ENCODE measurements around the gene TMEM165.
A peak's percentile ranks its signal among the peaks of the same experiment; 100 is the strongest.

Gene TMEM165

GRCh38 chr4:55407119-55407518 lies 11.4 kb downstream of the TMEM165 start:
- H3K27ac Mint-ChIP-seq, result peak overlapping the region; percentile 71
- no peak overlapping the region for H3K4me3 Mint-ChIP-seq

DNA sequence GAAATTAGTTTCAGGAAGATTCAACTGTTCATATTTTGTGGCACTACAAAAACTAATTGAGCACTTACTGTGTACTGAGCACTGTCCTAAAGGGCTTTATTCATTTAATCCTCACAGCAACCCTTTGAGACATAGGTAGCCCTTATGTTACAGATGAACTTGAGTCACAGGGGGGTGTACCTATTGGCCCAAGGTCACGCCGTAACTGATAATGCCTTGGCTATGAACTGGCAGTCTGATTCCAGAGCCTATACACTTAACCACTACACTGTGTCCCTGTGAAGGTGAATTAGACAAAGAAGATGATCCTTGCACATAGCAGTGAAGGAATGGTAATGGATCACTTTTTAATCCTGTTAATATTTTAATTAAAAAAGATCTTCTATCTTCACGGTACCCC lies 12.0 kb downstream of the TMEM165 start:
- Mint-ChIP-seq H3K9me3 (no peaks in the 10 kb centered on the region), H3K27ac (no peak overlapping the region), H3K36me3 (ENCODE audit: low read depth) (peaks cover 88% of the 10 kb centered on the region), H3K4me3 (no peak overlapping the region), H3K27me3 (no peaks in the 10 kb centered on the region), H3K4me1 (ENCODE audit: low read depth) (peaks cover 57% of the 10 kb centered on the region)
- DNase-seq, result no peak

More at GRCh38 chr4:55407119-55407518, 11.4 kb downstream of the TMEM165 start:
- Mint-ChIP-seq H3K9me3 (no peaks in the 10 kb centered on the region), H3K27me3 (no peaks in the 10 kb centered on the region), H3K36me3 (ENCODE audit: low read depth) (peaks cover 84% of the 10 kb centered on the region), H3K4me1 (ENCODE audit: low read depth) (peaks cover 57% of the 10 kb centered on the region)
- no peak for DNase-seq

DNA sequence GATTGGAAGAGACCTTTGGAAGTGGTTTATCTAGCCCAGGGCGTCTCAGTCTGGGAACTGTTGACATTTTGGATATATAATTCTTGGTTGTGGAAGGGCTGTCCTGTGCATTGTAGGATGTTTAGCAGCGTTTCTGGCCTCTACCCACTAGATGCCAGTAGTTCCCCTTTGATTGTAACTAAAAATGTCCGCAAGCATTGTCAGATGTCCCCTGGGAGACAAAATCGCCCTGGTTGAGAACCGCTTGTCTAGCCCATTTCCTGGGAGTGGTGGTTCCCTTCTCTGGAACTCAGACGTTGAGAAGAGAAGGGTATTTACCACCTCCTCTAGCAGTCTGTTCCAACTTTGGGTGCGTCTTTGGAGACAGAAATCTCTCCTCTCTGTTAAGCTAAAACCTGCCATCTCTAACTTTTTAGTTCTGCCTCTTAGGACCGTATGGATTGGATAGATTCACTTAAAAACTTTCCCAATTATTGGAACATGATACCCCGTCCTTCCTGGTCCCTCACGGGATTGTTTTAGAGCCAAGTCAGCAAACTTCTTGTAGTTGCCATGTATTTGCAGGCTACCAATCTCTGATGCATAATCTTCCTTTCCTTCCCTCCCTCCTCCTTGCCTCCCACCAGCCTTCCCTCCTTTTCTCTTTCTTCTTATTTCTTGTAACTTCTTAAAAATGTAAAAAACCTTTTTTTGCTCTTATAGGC lies 13.9 kb downstream of the TMEM165 start:
- Mint-ChIP-seq H3K36me3 (ENCODE audit: low read depth) (peaks cover 83% of the 10 kb centered on the region), H3K9me3 (no peaks in the 10 kb centered on the region), H3K4me1 (ENCODE audit: low read depth) (peaks cover 47% of the 10 kb centered on the region), H3K27ac (peak overlapping the region; percentile 64), H3K27me3 (no peaks in the 10 kb centered on the region), H3K4me3 (no peak overlapping the region)
- DNase-seq, result no peak

- H3K9me3 Mint-ChIP-seq, result no peaks in the 10 kb centered on the region
- DNase-seq, result no peak
- H3K27ac Mint-ChIP-seq, result no peak overlapping the region
- H3K27me3 Mint-ChIP-seq, result no peaks in the 10 kb centered on the region
- no peak overlapping the region for H3K4me3 Mint-ChIP-seq
- H3K4me1 Mint-ChIP-seq (ENCODE audit: low read depth), result peaks cover 39% of the 10 kb centered on the region
- peaks cover 83% of the 10 kb centered on the region for H3K36me3 Mint-ChIP-seq (ENCODE audit: low read depth)
These were observed 14.7 kb downstream of the TMEM165 start for GRCh38 chr4:55410431-55410830.

DNA sequence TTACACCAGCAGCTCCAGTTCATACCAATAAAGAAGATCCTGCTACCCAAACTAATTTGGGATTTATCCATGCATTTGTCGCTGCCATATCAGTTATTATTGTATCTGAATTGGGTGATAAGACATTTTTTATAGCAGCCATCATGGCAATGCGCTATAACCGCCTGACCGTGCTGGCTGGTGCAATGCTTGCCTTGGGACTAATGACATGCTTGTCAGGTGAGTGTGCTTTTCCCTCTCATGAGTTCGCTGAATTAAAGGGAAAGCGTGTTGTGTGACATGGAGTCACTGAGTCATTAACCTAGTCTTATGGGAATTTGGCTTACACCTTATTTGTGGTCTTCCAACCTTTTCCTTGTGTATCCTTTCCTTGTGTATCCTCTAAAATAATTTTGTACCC lies 15.9 kb downstream of the TMEM165 start:
- H3K27ac Mint-ChIP-seq, result no peak overlapping the region
- no peaks in the 10 kb centered on the region for H3K9me3 Mint-ChIP-seq
- H3K4me1 Mint-ChIP-seq (ENCODE audit: low read depth), result peaks cover 29% of the 10 kb centered on the region
- DNase-seq, result no peak
- H3K27me3 Mint-ChIP-seq, result no peaks in the 10 kb centered on the region
- no peak overlapping the region for H3K4me3 Mint-ChIP-seq
- H3K36me3 Mint-ChIP-seq (ENCODE audit: low read depth), result peaks cover 81% of the 10 kb centered on the region

DNA sequence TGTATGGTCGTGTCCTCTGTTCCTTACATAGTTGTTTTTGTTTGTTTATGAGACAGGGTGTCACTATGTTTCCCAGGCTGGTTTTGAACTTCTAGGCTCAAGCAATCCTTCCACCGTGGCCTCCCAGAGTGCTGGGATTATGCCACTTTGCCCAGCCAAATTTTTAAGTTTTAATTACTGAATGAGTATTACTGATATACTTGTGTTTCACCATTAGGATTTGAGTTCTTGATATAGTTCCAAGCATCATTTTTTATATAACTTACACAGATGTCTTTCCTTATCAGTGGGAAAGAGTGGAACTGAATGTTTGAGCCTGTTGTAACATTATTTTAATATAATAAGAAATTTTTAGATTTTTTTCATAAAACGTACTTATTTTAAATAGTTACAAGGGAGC lies 20.4 kb downstream of the TMEM165 start:
- H3K27ac Mint-ChIP-seq, result no peak overlapping the region
- no peak for DNase-seq
- H3K36me3 Mint-ChIP-seq (ENCODE audit: low read depth), result peaks cover 83% of the 10 kb centered on the region
- no peaks in the 10 kb centered on the region for H3K27me3 Mint-ChIP-seq
- peaks cover 4% of the 10 kb centered on the region for H3K4me1 Mint-ChIP-seq (ENCODE audit: low read depth)
- H3K4me3 Mint-ChIP-seq, result no peak overlapping the region
- no peaks in the 10 kb centered on the region for H3K9me3 Mint-ChIP-seq

- Mint-ChIP-seq H3K4me1 (ENCODE audit: low read depth) (no peaks in the 10 kb centered on the region), H3K4me3 (no peak overlapping the region), H3K27me3 (no peaks in the 10 kb centered on the region), H3K27ac (no peak overlapping the region), H3K9me3 (no peaks in the 10 kb centered on the region), H3K36me3 (ENCODE audit: low read depth) (peaks cover 96% of the 10 kb centered on the region)
- DNase-seq, result no peak
These were observed 29.0 kb downstream of the TMEM165 start for GRCh38 chr4:55424791-55425190.

GRCh38 chr4:55431710-55432336 lies 36.1 kb downstream of the TMEM165 start:
- H3K27me3 Mint-ChIP-seq, result no peaks in the 10 kb centered on the region
- H3K36me3 Mint-ChIP-seq (ENCODE audit: low read depth), result peaks cover 92% of the 10 kb centered on the region

DNA sequence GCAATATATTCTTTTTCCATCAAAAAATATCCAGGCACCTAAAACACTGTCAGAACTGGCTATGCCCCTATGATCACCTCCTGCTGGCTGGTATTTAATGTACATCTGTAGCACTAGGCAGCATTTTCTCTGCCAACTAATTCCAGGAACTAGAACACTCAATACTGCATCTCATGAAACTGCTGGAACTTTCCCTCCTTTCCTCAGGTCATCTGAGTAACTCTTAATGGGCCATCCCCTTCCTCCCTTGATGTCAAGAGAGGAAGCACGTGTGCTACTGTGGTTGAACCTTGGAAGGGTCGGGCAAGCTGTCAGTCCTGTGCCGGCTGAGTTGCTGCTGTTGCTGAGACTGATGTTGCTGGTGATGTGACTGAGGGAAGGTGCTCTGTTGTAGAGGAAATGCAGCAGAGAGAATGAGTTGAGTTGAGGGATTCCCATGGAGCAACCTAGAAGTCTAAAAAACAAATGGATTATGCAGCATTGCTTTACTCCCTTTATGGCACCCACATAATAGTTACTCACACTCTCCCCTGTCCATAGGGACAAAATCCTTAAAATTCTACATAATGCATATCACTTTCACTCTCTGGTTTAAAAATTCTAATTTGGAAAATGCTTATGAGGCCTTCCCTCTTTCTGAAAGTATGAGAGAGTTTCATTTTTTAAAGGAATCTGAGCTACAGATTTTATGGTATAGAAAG lies 39.5 kb downstream of the TMEM165 start:
- H3K36me3 Mint-ChIP-seq (ENCODE audit: low read depth), result peaks cover 88% of the 10 kb centered on the region
- no peak overlapping the region for H3K4me3 Mint-ChIP-seq
- no peaks in the 10 kb centered on the region for H3K27me3 Mint-ChIP-seq
- no peaks in the 10 kb centered on the region for H3K9me3 Mint-ChIP-seq
- no peak for DNase-seq
- H3K4me1 Mint-ChIP-seq (ENCODE audit: low read depth), result peaks cover 16% of the 10 kb centered on the region
- peak overlapping the region; percentile 80 for H3K27ac Mint-ChIP-seq

More at GRCh38 chr4:55431710-55432336, 36.1 kb downstream of the TMEM165 start:
- H3K4me1 Mint-ChIP-seq (ENCODE audit: low read depth), result peaks cover 16% of the 10 kb centered on the region
- H3K27ac Mint-ChIP-seq, result no peak overlapping the region
- H3K9me3 Mint-ChIP-seq, result no peaks in the 10 kb centered on the region
- no peak for DNase-seq
- no peak overlapping the region for H3K4me3 Mint-ChIP-seq

- Mint-ChIP-seq H3K9me3 (no peaks in the 10 kb centered on the region), H3K27me3 (no peaks in the 10 kb centered on the region), H3K4me3 (no peak overlapping the region), H3K36me3 (ENCODE audit: low read depth) (peaks cover 89% of the 10 kb centered on the region), H3K4me1 (ENCODE audit: low read depth) (peaks cover 16% of the 10 kb centered on the region), H3K27ac (no peak overlapping the region)
- no peak for DNase-seq
These were observed 41.6 kb downstream of the TMEM165 start for GRCh38 chr4:55437356-55437796.

- Mint-ChIP-seq H3K4me3 (no peak overlapping the region), H3K4me1 (ENCODE audit: low read depth) (peaks cover 20% of the 10 kb centered on the region), H3K36me3 (ENCODE audit: low read depth) (peaks cover 89% of the 10 kb centered on the region), H3K27ac (no peak overlapping the region), H3K9me3 (no peaks in the 10 kb centered on the region), H3K27me3 (no peaks in the 10 kb centered on the region)
- DNase-seq, result no peak
These were observed 42.1 kb downstream of the TMEM165 start for GRCh38 chr4:55437823-55438222.

DNA sequence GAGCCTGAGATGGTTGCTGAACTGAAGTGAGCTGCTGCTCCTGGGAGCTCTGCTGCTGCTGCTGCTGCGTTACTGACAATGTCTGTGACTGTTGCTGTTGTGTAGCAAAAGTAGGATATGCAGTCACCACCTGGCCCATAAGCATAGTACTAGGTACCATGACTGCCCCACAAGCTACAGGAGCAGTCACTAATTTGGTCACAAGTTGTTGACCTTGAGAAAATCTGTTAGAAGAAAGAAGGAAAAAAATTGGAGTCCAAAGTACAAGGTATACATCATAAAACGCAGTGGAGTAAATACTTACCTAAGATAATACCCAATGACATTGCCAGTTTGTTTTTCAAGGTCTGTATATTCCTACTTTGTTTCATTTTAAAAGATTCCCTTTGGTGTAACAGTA lies 42.6 kb downstream of the TMEM165 start:
- Mint-ChIP-seq H3K27me3 (no peaks in the 10 kb centered on the region), H3K27ac (no peak overlapping the region), H3K4me1 (ENCODE audit: low read depth) (peaks cover 21% of the 10 kb centered on the region), H3K36me3 (ENCODE audit: low read depth) (peaks cover 85% of the 10 kb centered on the region), H3K9me3 (no peaks in the 10 kb centered on the region), H3K4me3 (no peak overlapping the region)
- DNase-seq, result no peak

- Mint-ChIP-seq H3K27me3 (no peaks in the 10 kb centered on the region), H3K4me3 (no peak overlapping the region), H3K27ac (no peak overlapping the region), H3K4me1 (ENCODE audit: low read depth) (peaks cover 21% of the 10 kb centered on the region), H3K36me3 (ENCODE audit: low read depth) (peaks cover 85% of the 10 kb centered on the region), H3K9me3 (no peaks in the 10 kb centered on the region)
- DNase-seq, result no peak
These were observed 43.3 kb downstream of the TMEM165 start for GRCh38 chr4:55439023-55439422.

- no peaks in the 10 kb centered on the region for H3K27me3 Mint-ChIP-seq
- H3K36me3 Mint-ChIP-seq (ENCODE audit: low read depth), result peaks cover 77% of the 10 kb centered on the region
- peak overlapping the region; percentile 20 for H3K27ac Mint-ChIP-seq
- DNase-seq, result no peak
- H3K4me3 Mint-ChIP-seq, result no peak overlapping the region
- H3K9me3 Mint-ChIP-seq, result no peaks in the 10 kb centered on the region
- H3K4me1 Mint-ChIP-seq (ENCODE audit: low read depth), result peaks cover 5% of the 10 kb centered on the region
These were observed 45.0 kb downstream of the TMEM165 start for GRCh38 chr4:55440786-55441185.

DNA sequence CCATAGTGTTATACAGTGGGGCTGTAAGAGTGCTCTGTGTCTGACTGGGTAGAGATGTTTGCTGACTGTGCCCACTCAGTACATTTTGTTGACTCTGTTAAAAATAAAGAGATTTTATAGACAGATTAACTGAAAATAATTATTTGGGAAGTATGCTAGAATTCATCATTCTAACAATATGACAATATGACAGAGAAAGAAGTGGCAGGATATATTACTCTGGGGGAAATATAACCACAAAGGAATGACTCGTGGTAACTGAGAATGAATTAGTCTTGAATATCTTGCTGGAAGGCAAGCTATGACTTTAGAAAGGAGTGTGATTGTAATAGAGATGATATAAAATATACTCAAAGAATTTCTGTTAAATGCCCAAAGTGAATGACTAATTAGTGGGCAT lies 46.8 kb downstream of the TMEM165 start:
- no peaks in the 10 kb centered on the region for H3K9me3 Mint-ChIP-seq
- H3K4me3 Mint-ChIP-seq, result no peak overlapping the region
- peaks cover 9% of the 10 kb centered on the region for H3K4me1 Mint-ChIP-seq (ENCODE audit: low read depth)
- H3K36me3 Mint-ChIP-seq (ENCODE audit: low read depth), result peaks cover 68% of the 10 kb centered on the region
- no peaks in the 10 kb centered on the region for H3K27me3 Mint-ChIP-seq
- no peak overlapping the region for H3K27ac Mint-ChIP-seq
- DNase-seq, result no peak
